Neural cell (in vitro differentiated cells): ENCODE measurements around the gene DCTD.

ENCODE experiments used
- EZH2 ChIP-seq: fragments of 200-600, 300-800 bp; shearing (Covaris generic), sonication (generic); IDR thresholded peaks from 2 replicates; pipeline ENCODE4 v1.6.1; 2014; ENCODE audit warnings: antibody characterized with exemption, low read length, borderline replicate concordance, mild to moderate bottlenecking; ENCODE audit not compliant: insufficient read depth, poor library complexity, severe bottlenecking
- POLR2AphosphoS5 ChIP-seq: IDR thresholded peaks from 2 replicates; pipeline ENCODE4 v1.6.1; 2012
- RAD21 ChIP-seq: fragments of 450-650 bp; conservative IDR thresholded peaks from 2 replicates; pipeline ENCODE4 v1.6.1; 2014; ENCODE audit warnings: antibody characterized with exemption, mild to moderate bottlenecking, moderate library complexity
- TAF1 ChIP-seq: IDR thresholded peaks from 2 replicates; pipeline ENCODE4 v1.6.1; 2012; ENCODE audit warnings: low read depth
- TF ChIP-seq, protein P1 (sequence below): fragments of 450-650 bp; IDR thresholded peaks from 2 replicates; pipeline ENCODE4 v1.5.1; 2014; ENCODE audit warnings: antibody characterized with exemption, mild to moderate bottlenecking, moderate library complexity; ENCODE audit not compliant: poor library complexity, severe bottlenecking

DNA sequence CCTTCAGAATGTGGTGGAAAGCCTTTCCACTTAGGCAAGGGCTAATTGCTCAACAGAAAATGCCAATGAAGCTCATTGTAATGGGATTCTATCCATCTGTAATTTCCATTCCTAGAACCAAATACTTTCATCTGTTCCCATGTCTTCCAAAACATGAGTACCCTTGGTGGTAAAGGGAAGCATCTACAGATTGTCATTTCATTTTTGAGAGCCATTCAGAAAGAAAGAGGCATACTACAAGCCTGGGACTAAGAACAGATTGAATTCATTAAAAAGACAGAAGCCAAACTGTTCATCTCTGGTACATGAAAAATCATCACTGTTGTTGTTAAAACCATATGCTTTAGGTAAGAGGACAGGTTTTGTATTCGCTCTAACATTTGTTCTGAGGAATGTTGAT, 43.6 kb upstream of the DCTD start:
- TF ChIP-seq, protein P1, sequence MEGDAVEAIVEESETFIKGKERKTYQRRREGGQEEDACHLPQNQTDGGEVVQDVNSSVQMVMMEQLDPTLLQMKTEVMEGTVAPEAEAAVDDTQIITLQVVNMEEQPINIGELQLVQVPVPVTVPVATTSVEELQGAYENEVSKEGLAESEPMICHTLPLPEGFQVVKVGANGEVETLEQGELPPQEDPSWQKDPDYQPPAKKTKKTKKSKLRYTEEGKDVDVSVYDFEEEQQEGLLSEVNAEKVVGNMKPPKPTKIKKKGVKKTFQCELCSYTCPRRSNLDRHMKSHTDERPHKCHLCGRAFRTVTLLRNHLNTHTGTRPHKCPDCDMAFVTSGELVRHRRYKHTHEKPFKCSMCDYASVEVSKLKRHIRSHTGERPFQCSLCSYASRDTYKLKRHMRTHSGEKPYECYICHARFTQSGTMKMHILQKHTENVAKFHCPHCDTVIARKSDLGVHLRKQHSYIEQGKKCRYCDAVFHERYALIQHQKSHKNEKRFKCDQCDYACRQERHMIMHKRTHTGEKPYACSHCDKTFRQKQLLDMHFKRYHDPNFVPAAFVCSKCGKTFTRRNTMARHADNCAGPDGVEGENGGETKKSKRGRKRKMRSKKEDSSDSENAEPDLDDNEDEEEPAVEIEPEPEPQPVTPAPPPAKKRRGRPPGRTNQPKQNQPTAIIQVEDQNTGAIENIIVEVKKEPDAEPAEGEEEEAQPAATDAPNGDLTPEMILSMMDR: no peak
- TF ChIP-seq POLR2AphosphoS5 (no peak), EZH2 (no peak), RAD21 (no peak), TAF1 (no peak)
